Hematopoietic multipotent progenitor cell treated with erythropoietin and hydrocortisone succinate and interleukin-3 and kit ligand, for 17 days (in vitro differentiated cells): ENCODE data around the gene ACSS3.

Source experiments
- DNase-seq: peaks from one replicate; pipeline ENCODE4 v3.0.0-alpha.2; 2015; ENCODE audit warnings: low spot score

The ACSS3 gene

DNA sequence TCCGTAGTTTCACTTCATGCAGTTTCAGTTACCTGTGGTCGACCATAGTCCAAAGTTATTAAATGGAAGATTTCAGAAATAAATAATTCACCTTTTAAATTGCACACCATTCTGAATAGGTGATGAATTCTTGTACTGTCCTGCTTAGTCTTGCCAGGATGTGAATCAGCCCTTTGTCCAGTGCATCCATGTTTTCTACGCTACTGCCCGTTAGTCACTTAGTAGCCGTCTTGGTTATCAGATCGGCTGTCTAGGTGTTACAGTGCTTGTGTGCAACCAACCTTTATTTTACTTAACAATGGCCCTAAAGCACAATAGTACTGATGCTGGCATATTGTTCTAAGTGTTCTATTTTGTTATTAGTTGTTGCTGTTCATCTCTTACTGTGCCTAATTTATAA is 146.7 kb downstream of the ACSS3 start:
- no peak for DNase-seq

DNA sequence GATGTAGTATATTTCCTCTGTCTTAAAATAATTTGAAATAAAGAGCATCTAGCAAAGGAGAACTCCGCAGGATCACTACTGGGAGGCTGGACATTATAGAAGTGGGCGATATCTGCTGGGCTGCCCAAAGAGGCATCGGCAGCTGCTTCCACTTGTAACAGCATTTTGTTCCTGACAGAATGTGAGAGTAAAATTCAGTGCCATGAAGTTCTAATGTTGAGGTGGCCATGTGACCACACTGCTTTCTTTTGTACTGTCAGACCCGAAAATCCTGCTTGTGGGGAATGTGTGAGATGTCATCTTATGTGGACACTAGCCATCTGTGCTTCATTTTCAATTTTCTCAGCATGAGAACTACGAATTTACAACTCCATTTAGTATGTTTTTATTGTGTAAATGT is 151.9 kb downstream of the ACSS3 start:
- DNase-seq = no peak

DNA sequence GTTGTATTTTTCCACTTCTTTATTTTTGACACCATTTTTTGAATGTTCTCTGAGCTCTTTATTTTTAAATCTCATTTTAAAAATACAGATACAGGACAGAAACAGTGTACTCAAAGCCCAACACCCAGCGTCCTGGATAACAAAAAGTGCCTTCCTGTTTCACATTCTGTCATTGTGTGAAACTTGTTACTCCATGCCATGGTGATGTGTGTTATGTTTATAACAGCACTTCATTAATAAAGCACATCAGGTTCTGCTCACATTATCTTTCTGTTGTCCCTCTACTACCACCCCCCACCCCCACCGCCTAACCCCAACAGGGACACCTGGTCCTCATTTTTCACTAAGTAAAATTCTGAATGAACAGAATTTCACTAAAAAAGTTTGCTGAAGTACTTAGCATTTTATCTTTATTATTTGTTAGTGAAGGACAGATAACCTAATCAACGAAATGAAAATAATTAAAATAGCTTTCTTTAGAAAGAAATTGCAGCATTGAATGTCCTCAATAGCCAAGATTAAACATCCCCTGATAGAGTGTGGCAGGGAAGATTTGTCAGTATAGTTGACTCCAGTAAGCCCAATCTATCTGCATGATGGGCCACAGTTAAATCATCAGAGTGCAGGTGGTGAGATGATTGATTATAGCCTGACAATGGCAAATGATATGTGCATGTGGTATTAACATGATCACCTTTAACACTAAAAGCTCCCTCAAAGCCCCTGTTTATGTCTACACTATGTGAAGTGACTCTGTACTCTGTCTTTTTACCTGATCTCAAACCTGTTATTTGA is 153.9 kb downstream of the ACSS3 start:
- DNase-seq = no peak

DNA sequence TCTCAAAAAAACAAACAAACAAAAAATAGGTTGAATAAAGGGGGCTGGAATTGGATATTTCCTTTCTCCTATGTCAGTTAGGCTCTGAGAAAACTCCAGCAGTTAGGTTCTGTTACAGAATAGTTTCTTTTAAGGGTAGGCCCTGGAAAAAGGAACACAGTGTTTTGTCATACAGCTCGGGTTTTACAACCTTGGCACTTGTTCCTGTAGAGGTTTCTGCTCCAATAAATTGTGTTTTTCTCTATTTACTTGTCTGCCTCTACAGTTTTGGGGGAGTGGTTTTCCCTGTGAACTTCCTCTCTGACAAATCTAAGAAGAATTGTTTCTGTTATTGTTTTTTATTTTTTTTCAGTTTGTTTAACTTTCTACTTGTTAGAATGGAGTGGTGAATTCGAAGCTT is 167.6 kb downstream of the ACSS3 start:
- no peak for DNase-seq

DNA sequence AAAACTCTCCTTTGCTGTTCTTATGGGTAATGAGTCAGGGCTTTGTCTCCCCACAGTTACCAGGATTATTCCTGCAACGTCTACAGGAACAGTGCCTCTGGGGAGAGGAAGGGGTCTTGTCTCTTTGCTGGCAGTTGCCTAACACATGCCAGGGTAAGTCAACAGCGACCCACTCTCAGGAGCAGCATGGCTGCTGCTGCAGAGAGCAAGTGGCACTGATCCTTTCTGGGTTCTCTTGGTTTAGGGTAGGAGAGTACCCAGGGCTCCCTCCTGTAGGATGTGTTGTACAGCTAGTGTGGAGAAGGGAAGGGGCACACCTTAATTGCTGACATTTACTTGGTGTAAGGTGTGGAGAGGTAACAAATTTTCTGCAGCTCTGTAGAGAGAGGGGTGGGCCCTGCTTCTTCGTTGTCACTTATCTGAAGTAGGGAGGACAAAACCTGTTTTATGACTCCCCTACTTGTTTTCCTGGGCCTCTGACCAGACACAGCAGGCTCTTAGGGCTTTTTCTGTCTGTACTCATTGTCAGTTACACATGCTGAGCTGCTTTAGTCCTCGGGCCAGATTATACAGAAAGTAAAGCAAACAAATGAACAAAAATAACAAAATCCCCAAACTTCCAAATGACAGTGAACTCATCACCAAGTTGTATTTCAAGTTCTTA is 168.2 kb downstream of the ACSS3 start:
- DNase-seq = no peak

DNA sequence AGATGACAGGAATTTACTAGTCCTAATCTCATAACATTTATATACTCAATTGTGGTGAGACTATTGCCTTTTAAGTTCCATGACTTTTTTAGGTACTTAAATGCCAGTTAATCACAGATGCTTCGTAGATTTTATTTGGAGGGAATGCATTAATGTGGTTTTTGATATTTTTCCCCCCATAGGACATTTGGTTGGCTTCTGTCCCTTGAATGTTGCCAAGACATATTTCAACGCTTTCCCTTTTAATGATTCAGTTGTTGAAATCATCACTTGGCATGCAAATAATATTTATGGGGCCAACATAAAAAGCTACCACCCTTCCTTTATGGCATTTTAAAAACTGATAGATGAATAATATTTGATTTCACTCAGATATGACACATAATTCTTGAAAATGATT is 172.1 kb downstream of the ACSS3 start:
- no peak for DNase-seq

DNA sequence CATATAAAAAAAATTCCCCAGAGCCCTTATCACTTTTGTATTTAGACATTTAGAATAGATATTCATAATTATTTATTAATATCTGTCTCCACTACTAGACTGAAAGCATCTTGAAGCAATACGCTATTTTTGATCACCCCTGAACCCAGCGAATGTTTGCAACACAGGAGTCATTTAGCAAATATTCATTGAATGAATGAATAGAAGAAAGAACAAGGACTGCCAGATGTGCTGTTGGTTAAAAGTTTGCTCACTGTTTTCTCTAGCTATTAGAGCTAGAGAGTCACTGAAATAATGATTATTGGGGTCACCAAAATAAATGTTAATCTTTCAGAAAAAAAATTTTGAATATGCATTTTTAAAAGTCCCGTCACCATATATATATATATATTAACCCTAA is 174.3 kb downstream of the ACSS3 start:
- DNase-seq = no peak

DNA sequence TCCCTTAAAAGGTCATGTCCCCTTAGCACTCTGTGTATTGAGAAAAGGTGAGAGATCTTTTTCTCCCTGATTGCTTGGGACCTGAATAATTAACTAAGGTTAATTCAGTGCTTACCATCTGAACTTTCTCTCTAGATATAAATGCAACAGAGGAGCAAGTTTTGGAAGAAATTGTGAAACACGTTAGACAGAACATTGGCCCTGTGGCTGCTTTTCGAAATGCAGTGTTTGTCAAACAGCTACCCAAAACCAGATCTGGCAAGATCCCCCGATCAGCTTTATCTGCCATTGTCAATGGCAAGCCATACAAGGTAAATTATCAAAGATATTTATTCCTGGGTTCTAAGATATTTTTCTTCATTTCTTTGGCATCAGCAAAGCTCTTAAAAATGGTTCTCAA is 175.5 kb downstream of the ACSS3 start:
- DNase-seq = no peak

DNA sequence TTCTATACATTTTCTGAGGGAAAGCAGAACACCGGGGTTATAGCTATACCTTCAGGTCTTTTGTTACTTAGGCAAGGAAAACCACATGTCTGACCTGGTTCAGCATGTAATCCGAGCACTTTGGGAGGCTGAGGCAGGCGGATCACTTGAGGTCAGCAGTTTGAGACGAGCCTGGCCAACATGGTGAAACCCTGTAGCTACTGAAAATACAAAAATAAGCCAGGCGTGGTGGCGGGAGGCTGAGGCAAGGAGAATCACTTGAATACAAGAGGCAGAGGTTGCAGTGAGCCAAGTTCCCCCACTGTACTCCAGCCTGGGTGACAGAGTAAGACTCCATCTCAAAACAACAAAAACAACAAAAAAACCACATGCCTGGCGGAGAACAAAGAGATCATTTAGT is 177.6 kb downstream of the ACSS3 start:
- DNase-seq = no peak

DNA sequence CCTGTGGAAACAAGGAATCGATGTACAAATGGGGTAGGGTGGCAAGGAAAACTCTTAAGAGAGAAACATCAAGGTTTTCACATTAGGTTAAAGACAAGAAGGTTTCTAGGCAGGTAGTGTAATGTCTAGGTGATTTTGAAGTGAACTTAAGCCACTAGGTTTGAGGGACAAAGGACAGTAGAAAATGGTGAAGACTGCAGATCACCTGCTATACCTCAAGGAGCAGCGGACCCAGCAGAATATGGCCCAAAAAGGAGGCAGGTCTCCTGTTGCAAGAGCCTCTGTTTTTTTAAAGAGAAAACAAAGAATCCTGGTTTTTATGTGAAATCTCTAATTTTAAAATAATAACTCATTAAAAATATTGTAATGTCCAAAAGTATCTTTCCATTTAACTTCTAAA is 178.1 kb downstream of the ACSS3 start:
- no peak for DNase-seq

DNA sequence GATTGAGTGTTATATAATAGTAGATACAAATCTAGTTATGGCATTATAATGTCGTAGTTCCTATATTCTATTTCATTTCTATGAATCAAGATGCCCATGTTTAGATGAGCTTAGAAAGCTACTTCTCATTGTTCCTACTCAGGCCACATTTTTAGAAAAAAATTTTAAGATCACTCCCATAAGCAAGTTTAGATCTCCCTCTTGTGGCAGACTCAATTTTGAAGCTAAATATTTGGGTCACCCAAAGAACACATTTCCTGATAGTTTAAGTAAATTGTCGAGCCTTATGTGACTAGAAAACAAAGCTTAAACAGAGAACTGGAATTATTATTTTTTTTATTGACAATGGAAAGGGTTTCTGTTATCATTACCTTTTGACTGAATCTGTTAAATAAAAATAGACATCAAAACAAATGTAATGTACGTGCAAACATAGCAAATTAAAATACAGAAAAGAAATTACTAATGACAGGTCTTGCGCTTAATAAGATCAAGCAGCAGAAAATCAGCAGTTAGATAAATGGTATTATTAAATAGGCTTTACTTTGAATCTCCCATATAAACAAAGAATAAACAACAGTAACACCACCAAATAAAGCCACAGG is 180.2 kb downstream of the ACSS3 start:
- no peak for DNase-seq

DNA sequence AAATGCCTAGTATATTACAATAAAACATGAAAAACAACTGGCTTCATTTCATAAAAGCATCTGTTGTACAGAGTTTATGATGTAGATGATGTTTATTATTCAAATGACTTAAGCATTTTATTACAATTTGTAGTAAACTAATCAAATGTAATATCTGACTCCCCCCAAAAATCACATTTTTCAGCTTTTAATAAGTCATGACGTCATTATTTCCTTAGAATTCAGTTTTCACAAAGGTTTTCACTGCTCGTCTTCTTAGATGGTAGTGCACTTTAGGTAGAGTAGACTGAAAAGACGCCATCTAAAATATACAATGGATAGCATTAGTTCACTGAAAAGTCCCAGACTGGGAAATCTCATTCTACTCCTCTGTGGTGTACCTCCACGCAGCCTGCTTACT is 181.5 kb downstream of the ACSS3 start:
- DNase-seq = no peak

DNA sequence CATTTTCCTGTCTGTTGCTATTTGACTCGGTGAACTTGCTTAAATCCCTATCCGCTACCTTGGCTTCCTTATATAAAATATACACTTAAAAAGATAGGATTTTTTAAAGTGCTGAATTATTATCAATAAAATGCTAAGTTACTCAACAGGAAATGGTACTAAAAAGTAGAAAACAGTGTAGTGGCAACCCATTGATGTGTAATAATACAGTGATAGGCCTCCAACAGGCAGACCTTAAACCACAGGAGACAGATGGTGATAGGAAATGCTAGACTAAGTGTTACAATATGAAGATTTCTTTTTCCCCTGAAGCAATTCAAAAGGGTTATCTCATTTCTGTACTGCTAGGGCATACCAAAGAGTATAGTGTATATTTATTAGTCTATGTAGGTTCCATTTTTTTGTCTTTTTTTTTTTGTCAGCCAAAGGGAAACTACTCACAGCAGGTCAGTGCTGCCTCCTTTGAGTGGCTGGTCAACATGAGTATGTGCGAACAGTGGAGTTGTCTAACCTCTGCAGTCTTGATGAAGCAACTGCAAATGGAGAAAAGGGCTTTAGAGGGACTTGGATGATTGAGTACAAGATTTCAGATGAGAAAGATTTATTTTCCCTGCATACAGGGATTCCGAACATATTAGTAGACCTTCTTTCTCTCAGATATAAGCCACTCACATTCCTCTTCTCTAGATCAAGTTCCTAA is 183.8 kb downstream of the ACSS3 start:
- no peak for DNase-seq

DNA sequence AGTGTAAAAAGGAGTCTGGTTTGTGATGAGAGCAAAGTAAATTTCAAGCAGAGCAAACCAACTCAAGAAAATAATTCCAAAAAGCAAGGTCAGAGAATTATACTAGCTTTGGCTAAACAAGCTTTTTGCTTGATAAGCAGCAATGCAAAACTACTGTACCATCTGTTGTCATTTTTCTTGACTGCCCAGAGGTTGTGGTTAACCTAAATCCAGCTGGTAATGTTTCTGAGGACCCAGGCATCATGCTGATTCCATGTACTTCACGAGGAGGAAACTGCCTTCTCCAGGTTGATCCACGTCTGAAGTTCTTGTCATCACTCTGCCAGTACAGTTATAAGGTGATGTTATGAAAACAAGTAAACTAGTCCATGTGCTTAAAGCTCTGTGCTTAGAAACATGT is 185.2 kb downstream of the ACSS3 start:
- DNase-seq = no peak

DNA sequence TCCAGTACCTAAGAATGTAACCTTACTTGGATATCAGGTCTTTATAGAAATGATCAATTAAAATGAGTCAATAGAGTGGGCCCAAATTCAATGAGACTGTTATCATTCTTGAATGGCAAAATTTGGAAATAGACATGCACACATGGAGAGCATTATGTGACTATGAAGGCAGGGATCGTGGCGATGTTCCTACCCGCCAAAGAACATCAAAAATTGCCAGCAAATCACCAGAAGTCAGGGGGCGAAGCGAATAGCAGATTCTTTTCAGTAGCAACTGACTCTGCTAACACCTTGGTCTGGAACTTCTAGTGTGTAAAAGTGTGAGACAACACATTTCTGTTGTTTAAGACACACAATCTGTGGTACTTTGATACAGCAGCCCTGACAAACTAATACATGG is 192.5 kb downstream of the ACSS3 start:
- DNase-seq = no peak

DNA sequence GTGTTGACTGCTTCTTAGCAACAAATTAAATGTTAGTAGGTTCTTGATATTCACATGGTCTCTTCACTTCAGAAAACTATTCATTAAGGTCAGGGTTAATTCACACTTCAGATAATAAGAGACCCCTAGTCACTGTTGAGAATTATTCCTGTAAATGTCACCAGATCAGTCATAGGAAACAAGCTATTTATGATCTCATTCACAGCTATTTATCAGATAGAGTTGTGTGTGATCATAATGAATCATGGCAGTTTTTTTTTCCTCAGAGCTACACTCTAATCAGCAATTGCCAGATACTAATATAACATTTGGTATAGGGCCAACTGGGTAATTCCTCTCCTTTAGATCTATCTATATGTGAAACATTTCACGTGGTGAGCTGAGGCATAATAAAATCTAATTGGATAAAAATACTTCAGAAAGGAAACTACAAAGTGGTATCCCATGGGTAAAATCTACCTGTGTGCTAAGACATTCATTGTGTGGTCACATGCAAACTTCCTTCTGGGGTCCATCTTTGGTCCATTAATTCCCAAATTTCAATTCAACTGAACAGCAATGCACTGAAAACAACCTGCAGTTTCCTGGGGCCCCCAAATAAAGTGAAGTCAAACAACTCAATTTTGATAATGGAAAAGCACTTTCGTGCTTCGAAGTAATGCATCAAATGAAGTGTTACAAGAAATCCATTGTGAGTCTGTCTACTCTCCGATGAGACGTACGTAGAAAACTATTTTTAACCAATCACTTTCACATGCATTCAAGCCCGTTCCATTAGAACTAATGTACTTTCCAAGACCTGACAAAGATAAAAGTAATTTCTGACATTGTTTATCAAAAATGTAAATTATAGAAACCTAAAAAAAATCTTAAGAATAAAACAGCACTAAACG is 197.0 kb downstream of the ACSS3 start:
- no peak for DNase-seq

DNA sequence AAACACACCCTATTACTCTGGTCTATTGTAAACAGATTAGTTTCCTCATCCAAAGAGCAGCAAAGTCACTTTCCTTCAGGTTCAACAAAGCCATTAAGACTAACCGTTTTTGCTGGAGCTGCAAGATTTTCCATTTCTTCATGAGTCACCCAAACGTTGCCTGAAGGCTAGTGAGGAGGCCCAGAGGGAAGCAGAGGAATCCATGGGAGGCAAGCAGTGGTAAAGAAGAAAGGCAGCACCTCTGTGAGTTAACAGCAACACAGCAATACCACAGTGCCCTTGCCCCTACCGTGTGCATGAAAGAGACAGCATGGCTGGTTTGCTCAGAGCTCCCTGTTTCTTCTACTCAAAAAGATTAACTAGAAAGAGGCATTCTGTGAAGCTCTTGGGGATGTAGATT is 206.3 kb downstream of the ACSS3 start:
- no peak for DNase-seq

DNA sequence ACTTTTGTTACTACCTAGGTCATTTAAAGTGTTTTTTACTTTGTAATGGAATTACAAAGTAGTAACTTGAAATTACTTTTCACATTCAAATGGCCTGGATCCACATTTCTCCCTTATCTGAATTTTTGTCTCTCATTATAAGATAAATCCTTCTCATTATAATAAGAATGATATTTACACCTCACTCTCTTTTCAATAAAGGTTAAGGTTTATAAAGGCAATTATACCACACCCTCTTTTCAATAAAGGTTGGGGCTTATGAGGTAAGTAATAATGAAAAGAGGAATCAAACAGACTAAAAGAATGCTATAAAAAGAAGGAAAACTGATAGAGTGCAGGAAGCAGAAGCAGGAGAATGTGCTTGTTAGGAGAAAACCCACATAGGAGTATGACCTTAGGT is 210.8 kb downstream of the ACSS3 start:
- DNase-seq = no peak

DNA sequence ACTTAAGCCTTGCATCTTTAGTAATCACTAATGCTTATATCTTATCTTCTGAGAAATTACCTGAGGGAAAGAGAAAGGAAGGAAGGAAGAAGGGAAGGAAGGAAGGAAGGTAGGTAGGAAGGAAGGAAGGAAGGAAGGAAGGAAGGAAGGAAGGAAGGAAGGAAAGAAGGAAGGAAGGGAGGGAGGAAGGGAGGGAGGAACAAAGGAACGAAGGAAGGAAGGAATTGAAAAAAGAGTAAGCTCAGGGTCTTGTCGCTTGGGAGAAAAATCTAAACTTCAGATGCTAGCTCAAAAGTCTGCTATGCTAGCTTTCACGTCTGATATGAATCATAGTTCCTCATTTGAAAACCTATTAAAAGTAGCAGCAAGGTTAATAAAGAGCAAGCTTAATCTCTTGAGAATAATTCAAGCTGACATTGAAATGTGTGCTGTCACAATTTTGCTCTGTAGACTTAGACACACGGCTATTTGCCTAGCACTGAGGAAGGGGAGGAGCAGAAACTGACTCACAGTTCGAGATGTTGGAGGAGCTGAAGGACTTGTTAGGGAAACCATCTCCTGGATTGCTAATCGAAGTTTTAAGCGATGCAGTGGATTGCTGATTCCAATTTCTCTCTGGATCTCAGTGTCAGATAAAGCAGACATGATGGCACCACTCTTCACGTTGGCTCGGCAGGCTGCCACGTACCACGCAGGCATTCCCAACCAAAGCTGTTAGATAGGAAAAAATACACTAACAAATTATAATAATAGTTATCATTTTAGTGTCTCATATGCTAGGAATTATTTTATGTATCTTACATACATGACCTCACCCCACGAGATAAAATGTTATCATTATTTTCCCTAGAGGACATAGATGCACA is 216.7 kb downstream of the ACSS3 start:
- no peak for DNase-seq

DNA sequence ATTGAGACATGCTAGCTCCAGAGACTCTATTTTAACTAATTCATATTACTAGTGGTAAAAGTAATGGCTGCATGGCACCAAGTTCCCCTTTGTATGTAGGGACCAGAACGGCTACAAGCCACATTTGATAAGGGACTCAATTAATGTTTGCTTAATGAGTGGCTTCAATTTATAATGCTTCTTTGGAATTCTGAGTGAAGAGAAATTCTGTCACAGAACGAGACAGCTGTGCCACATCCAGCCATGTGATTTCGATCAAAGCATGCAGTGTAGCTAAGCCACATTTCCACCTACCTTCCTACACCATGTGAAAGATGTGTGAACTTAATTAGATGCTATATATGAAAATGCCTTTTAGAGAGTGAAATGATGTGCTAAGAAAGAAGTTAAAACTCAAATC is 217.4 kb downstream of the ACSS3 start:
- no peak for DNase-seq
